SW 1271 (cell line): ENCODE data around the gene SPEM3.
"Not testable (repeated sequence)": the region's sequence is repeated elsewhere in the genome, so short reads cannot be mapped to it uniquely, and the experiment has no call there.

ENCODE experiments used
- DNase-seq, 2 experiments: peaks; one replicate each; lab custom pipeline; 2025; lab: John Stamatoyannopoulos, UW

SPEM3 gene

DNA sequence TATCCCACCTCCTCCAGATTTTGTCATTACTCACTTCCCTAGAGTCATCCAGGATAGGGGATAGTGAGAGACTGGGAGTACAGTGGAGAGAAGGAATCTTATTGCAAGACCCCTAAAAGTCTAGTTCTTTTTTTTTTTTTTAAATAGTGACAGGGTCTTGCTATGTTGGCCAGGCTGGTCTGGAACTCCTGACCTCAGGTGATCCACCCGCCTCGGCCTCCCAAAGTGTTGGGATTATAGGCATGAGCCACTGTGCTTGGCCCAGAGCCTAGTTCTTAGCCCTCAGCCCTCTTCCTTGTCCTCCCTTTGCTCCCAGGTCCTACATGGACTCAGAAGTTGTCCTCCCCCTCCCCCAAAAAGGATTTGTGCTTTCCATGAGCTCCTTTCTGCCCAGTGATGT lies 13.5 kb downstream of the SPEM3 start:
- no peak for DNase-seq

DNA sequence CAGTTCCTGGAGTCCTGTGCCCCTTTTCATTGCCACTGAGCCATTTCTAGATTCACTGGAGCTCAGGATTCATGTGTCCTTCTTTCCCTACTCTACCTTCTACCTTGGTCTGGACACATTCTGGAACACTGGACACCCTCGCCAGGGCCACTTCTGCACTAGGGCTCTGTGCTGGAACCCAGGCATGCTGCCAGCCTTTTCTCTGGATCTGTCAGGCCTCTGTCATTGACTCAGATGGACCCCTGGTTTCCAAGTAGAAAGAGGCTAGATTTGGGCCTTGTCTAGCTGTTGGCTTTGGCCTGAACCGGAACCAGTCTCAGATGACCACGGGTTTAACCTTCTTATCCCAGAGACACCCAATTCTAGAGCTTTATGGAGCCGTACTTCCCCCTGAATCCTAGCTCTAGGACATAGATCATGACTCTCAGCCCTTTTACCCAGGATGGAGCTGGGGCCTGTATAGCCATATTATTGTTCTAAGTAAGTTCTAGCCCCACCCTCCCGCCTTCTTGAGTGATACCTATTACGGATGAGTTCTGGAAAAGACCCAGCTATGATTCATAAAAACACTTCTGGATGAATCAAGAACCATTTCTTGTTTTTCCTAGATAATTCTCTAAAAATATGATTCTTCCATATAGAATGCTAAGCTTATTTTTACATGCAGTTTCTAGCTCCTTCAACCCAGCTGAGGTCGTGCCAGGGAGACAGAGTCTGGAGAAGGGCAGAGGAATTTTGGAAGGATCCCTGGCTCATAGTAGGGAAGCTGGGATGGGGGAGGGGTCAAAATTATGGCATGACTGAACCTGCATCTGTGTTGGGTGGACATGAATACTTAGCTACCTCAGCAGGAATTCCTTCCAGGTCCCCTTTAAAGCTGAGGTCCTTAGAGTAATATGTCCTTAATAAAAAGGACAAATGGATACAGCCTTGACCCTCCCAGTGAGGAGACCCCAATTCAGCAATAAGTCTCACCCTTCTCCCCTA lies 15.1 kb downstream of the SPEM3 start:
- DNase-seq, result no peak

DNA sequence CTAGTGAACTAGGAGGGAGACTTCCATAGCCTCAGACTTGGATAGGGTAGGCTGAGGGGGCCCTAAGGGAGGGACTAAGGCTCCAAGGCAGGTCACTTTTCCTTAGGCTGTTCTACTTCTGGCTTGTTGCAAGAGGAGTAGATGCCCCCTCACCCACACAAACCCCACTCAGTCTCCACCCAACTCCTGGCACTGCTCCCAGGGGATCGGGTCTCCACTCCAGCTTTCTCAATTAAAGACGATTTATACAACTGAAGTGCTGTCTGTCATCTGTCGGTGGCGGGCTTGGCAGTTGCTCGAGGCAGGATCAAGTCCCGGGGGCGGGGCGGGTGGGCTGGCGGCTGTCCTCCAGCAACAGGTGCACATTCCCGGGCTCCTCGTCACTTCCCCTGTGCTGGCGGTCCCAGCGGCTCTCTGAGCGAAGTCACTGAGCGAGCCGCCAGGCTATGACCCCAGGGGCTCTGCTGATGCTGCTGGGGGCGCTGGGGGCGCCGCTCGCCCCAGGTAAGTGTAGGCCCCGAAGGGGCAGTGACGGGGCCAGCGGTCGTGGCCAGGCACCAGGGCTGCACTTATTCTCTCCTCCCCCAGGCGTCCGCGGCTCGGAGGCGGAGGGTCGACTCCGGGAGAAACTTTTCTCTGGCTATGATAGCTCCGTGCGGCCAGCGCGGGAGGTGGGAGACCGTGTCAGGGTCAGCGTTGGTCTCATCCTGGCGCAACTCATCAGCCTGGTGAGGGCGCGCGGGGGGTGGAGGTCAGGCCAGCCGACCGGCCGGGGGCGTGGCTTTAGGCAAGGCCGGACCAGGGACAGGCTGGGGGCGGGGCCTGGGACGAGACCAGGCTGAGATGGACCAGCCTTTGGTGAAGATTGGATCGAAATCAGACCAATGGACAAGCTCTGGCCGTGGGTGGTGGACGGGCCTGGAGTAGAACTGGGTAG lies 16.3 kb downstream of the SPEM3 start, which contains the start of gene CHRNB1:
CHRNB1 (plus strand) TSS at position 380 of the 937 bp plus-strand sequence; CDS start at position 447, 67 bp downstream.
- peak; percentile 81 to 82 for DNase-seq

DNA sequence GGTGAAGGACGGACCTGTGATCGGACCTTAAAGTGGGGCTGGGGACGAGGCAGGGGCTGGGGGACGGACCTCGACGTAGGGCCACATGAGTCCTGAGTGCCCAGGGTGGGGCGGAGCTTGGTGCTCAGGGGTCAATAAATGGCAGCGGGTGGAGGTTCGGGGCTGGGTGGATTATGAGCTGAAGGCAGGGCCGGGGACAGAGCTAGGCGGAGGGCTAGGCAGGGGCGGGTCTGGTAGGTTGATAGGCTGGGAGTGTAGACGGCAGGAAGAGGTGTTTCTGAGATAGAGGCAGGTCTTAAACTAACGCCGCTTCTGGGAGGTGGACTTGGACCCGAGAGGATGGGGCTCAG lies 16.9 kb downstream of the SPEM3 start:
- DNase-seq, result peak; percentile 81 to 82

GRCh38 chr17:7448461-7448860 lies 19.8 kb downstream of the SPEM3 start:
- DNase-seq, result no peak

DNA sequence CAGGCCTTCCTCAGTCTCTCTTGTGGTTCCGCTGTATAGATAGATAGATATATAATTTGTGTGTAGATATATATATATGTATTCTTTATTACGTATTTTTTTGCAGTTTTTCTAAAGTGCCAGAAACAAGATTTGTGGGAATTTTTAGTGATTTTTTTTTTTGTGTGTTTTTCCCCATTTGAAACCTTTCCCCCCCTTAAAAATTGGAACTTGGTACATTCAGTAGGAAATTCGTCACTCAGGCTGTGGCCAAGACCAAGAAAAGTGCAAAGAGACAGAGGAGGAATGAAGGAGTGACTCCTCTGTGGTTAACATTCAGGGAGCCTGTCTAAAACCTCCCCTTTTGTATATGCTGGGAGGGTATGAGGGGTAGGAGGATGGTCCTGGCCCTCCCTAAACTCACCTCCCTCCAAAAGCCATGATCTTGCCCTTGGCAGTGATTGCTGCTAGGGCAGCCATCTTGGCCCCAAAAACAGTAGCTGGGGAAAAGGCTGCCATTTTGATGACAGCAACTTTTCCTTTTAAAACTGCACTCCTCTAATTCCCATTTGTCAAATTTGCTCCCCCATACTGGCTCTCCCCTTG lies 31.4 kb downstream of the SPEM3 start:
- no peak for DNase-seq

GRCh38 chr17:7460850-7461660 lies 32.4 kb downstream of the SPEM3 start:
- DNase-seq, result no peak

- no peak for DNase-seq
Measured at GRCh38 chr17:7462474-7463371, 34.1 kb downstream of the SPEM3 start.

DNA sequence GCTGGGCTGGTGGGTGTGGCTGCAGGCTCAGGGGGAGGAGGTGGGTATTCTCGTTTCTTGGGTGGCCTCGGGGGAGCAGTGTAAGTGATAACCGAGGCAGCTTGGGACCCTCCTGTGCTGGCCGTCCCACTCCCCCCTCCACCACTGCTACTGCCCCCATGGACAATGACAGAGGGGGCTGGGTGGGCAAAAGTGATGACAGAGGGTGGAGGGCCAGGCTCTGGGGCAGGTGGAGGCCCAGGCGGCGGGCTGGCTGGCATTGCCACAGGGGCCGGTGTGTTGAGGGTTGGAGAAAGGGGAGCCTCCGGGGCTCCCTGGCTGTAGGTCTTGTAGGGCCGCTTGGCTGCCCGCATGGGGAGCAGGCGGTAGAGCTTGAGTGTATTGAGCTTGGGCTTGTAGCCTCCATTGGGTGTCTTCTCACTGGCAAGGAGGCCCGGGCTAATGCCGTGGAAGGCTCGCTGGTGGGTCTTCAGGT lies 34.8 kb downstream of the SPEM3 start:
- DNase-seq, result no peak

DNA sequence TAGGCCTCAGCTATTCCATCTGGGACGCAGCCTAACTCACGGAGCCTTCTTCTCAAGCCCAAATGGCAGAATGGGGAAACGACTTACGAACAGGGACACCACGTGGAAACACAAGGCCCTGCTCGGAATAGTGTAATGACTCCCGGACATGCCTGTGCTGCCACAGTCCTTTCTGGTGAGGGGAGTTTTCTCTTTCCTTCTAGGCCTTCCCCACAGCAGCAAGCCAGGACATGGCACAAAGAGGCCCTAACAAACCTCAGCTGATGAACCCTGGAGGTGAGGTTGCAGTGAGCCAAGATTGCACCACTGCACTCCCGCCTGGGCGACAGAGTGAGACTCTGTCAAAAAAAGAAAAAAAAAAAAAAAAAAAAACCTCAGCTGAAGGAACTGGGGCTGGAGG lies 35.4 kb downstream of the SPEM3 start:
- no peak for DNase-seq

DNA sequence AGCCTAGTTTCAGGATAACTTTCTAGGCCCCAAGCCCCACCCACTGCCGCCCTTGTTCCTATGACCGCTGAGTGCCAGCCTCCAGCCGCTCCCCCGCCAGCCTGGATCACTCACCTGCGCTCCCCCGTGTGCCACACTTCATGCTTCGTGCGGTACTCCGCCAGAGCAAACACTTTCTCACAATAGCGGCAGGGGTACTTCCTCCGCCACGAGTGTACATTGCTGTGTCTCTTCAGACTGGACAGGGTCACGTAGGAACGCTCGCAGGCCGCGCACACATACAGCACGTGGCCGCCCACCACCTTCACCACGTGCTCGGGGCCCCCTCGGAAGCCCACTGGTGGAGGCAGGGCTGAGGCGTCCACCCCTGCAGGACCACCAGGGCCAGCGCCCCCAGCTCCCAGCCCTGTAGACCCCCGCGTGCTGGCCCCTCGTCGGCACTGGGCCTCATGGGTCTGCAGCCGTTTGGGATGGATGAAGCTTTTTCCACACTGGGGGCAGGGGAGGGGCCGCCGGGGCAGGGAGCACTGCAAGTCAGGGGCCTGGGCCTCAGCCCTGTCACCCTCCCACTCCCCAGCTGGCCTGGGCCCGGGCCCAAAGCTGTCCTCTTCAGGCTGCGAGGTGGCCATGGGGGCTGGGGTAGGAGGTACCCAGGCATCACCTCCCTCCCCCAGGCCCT lies 37.1 kb downstream of the SPEM3 start:
- no peak for DNase-seq

DNA sequence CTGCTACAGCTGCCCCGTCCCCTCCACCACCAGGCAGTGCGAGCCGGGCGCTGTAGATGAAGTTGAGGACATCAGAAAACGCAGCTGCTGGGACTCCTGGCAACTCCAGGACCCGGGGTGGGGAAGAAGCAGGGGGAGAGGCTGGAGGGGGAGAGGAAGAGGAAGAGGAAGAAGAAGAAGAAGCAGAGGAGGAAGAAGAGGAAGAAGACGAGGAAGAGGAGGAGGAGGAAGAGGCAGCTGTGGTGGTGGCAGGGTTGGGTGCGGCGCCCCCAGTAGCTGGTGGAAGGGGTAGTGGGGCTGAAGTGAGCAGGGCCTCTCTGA lies 37.6 kb downstream of the SPEM3 start:
- no peak for DNase-seq

DNA sequence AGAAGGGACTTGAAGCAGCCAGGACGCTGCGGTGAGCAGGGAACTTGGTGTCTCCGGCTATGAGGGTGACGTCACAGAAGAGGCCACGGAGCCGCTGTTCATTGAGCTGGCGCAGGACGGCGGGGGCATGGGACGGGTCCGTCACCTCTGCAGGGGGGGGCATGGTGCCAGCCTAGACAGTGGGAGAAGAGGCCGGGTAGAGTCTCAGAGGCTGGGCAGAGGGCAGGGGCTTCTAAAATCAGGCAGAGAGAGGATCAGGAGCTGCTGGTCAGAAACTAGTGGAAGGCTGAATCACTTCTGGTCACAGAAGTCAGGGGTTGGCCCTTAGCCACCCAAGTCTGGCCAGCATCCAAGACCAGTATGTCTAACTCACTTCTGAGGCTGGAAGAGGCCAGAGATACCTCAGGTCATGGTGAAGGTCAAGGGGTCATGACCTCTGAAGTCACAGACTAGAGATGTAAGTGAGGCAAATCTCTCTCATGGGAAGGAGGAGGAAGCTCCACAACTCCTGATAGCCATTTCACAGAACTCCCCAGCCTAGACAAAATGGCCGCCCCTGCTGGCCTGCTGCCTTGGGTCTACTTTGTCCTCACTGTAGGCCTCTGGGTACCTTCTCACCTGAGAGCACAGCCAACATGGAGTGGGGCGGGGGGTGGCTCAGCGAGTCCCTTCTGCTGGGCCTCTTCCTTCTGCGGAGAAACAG lies 38.1 kb downstream of the SPEM3 start:
- no peak for DNase-seq

DNA sequence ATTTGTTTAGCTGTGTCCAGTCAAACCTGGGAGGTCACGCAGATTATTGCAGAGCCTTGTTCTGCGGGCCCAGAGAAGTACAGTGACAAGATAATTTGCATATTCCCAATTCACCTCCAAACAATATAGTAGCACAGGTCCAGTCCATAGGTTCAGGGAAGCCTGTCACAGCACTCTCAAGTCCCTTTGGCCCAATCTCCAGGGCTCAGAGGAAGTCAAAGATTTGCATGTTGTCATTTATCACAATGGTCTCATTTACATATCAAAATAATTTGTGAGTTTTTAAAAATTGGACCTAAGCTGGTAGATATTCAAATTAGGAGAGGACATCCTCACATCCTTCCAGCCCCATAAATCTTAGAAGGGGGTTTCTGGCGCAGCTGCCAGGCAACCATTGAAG lies 38.8 kb downstream of the SPEM3 start:
- DNase-seq, result no peak

- no peak for DNase-seq
Measured at GRCh38 chr17:7468290-7468689, 39.6 kb downstream of the SPEM3 start.

GRCh38 chr17:7468804-7469389 lies 40.2 kb downstream of the SPEM3 start:
- no peak for DNase-seq

- not testable (repeated sequence) for DNase-seq
Measured at GRCh38 chr17:7469843-7470242, 41.2 kb downstream of the SPEM3 start.

- not testable (repeated sequence) for DNase-seq
Measured at GRCh38 chr17:7470457-7470973, 41.9 kb downstream of the SPEM3 start.
